H1 (cell line): ENCODE data around the gene TNFRSF1A. TPM values are rescaled to one million over a fixed set of nuclear protein-coding genes. Genes with fewer than 3 reads are reported as not detected.

Source experiments
- TEAD4 ChIP-seq: IDR thresholded peaks from 2 replicates; pipeline ENCODE4 v1.6.1; 2012; ENCODE audit warnings: low read depth, low read length, inconsistent platforms, mixed read lengths
- polyA plus RNA-seq, 7 experiments: library from polyadenylated mRNA; depleted of rRNA in 3 of 7; stranded (reverse) in 5 of 7; unstranded in 2 of 7; fragments of >200 nt in 5 of 7; fragments of 200-250 nt in 2 of 7; gene quantifications; 1 replicate in 5 of 7; 2 replicates in 1 of 7; 4 replicates in 1 of 7; pipeline versions ENCODE4 v1.2.1 to v1.2.3, GENCODE V29; 2011 to 2013; ENCODE audit warnings: missing spikeins in 2 of 7, mixed read lengths in 2 of 7
- total RNA-seq: library from RNA; stranded (reverse); fragmentation: NEBNext Ultra II Directional; extraction: Animal tissue kit (Norgen Biotek cat#: 25700); gene quantifications from 2 replicates; pipeline ENCODE4 v1.2.1, GENCODE V29; 2021

Gene TNFRSF1A
- total and polyA plus RNA-seq, 2 of the 8 experiments (the other 6 are each of a cell fraction or from before 2014, with no cell fraction given), result 28.7 to 42.1 TPM

GRCh38 chr12:6386038-6386437 is 44.2 kb upstream of the TNFRSF1A start (continued):
- no peak for TF ChIP-seq TEAD4
- TF ChIP-seq, all 59 proteins: peak for 0
